ENCODE results near the gene PCLO.

Gene PCLO

DNA sequence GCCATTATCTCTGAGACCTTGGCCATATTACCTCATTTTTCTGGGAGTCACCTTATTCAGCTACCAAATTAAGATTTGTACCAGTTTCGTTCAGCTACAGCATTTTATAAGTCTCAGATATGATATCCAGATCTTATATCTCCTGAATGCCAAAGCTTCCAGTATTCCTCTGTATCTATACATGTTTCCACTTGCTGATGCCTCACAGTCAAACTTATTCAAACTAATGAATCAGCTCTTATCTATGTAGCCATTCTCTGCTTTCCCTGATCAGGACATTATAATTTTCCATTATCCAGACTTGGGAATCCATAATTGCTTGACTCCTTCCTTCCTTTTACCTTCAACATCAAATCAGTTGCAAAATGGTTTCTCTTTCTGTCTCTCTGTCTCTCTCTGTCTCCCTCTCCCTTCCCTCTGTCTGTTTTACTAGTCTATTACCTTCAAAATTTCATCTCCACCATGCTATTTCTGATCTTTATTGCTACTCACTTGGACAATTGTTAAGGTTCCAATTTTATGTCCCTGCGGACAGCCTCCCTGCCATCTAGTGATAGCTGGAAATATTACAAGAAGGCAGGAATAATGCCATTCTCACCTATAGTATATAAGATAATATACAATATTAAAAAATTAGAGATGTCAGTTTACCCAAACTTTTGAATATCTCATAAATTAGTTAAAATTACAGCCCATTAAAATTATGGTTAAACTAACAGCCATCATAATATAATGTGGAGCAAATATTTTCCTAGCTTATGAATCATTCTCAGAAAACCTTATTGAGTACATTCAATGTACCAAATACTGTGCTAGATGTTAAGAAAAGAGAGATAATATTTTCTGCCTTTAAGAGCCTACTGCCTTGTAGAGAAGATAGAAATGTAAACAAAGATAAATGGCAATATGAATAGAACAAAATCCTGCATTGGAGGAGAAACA, 89.8 kb downstream of the PCLO start:
- TF ChIP-seq CTCF (IDR thresholded peaks at IDR 0.05; ENCODE audit: extremely low read depth, insufficient read depth, missing control alignments) = no peak
- DNase-seq (ENCODE audit: low spot score) = no peak
- in situ Hi-C loops (cut with MboI; ENCODE audit: low pct_unique_long_range_greater_than_20kb, low sequenced_read_pairs, unreplicated experiment) = no loop called here

DNA sequence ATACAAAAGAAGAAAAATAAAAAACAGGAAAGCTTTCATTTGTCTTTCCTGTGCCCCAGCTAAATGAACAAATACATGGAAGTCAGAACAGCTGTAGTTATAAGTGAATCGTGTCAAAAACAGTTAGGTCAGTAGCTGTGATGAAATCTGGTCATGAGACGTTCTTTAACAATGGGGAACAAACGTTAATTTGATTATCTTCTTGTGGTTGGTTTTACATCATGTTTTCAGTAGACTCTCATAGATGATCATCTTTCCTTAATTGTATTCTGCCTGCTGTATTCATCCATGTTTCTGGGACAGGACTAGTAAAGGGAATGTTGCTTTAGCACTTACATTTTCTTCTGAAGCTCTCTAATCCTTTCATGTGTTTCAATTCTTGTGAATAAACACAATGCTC, 97.0 kb downstream of the PCLO start:
- in situ Hi-C loops (cut with MboI; ENCODE audit: low pct_unique_long_range_greater_than_20kb, low sequenced_read_pairs, unreplicated experiment) = no loop called here
- no peak for TF ChIP-seq CTCF (IDR thresholded peaks at IDR 0.05; ENCODE audit: extremely low read depth, insufficient read depth, missing control alignments)
- no peak for DNase-seq (ENCODE audit: low spot score)

DNA sequence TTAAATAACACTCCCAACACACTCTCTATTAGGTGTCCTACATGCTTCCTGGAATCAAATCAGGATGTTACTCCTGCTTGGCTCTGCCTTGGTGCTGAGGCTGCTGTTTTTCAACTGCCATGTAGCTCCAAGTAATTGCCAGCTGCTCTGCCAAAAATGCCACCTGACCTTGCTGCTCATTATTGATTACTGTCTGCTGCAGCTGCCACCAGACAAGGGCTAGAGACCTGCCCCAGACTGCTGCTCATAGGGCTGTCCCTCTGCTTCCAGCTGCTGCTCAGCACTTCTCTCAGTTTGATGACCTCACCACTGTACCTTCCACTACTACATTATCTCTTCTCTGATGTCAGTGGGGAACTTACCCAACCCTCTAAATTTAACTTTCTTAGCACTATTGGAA, 102.5 kb downstream of the PCLO start:
- in situ Hi-C loops (cut with MboI; ENCODE audit: low pct_unique_long_range_greater_than_20kb, low sequenced_read_pairs, unreplicated experiment) = no loop called here
- DNase-seq (ENCODE audit: low spot score) = no peak
- TF ChIP-seq CTCF (IDR thresholded peaks at IDR 0.05; ENCODE audit: extremely low read depth, insufficient read depth, missing control alignments) = no peak

DNA sequence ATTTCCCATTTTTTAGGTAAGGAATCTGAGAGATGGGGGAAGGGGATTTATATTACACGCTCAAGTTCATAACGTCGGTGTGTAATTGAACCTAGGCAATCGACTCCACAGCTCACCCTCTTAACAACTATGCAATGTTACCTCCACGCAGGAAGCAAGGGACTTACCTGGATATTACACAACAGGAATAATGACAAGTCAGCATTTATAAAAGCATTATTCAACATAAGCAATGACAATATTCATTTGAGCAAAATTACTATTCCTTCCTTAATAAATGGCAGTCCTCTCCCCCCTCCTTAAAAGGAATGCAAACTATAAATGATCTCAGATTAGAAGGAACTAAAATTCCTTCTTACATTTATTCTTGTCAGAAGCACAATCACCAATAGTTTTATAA, 104.0 kb downstream of the PCLO start:
- no peak for TF ChIP-seq CTCF (IDR thresholded peaks at IDR 0.05; ENCODE audit: extremely low read depth, insufficient read depth, missing control alignments)
- no peak for DNase-seq (ENCODE audit: low spot score)
- in situ Hi-C loops (cut with MboI; ENCODE audit: low pct_unique_long_range_greater_than_20kb, low sequenced_read_pairs, unreplicated experiment) = no loop called here

DNA sequence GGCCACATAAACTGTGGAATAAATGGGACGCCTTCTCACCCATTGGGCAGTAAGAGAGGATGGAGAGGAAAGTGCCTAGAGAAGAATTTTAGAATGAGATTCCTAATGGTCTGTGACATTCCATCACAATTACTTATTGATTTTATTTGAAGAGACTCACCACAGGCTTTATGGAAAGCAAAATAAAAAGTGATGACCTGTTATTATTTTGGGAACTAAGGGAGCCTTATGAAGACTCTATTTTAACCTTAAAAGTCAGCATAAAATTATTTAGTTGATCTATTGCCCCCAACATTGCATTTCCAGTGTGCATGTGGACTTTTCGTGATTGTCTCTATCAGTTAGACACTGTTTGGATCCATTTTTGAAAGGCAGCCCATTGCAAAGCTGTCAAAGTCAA, 107.5 kb downstream of the PCLO start:
- no peak for DNase-seq (ENCODE audit: low spot score)
- no peak for TF ChIP-seq CTCF (IDR thresholded peaks at IDR 0.05; ENCODE audit: extremely low read depth, insufficient read depth, missing control alignments)
- in situ Hi-C loops (cut with MboI; ENCODE audit: low pct_unique_long_range_greater_than_20kb, low sequenced_read_pairs, unreplicated experiment) = no loop called here

- no peak for DNase-seq (ENCODE audit: low spot score)
- TF ChIP-seq CTCF (IDR thresholded peaks at IDR 0.05; ENCODE audit: extremely low read depth, insufficient read depth, missing control alignments) = no peak
- in situ Hi-C loops (cut with MboI; ENCODE audit: low pct_unique_long_range_greater_than_20kb, low sequenced_read_pairs, unreplicated experiment) = no loop called here
Measured at GRCh38 chr7:83054472-83054871, 108.2 kb downstream of the PCLO start.

Data from GM13977 (cell line).